Measurements from ENCODE around the gene MTG1.
"Not testable (repeated sequence)": the region's sequence is repeated elsewhere in the genome, so short reads cannot be mapped to it uniquely, and the experiment has no call there.

Gene MTG1

DNA sequence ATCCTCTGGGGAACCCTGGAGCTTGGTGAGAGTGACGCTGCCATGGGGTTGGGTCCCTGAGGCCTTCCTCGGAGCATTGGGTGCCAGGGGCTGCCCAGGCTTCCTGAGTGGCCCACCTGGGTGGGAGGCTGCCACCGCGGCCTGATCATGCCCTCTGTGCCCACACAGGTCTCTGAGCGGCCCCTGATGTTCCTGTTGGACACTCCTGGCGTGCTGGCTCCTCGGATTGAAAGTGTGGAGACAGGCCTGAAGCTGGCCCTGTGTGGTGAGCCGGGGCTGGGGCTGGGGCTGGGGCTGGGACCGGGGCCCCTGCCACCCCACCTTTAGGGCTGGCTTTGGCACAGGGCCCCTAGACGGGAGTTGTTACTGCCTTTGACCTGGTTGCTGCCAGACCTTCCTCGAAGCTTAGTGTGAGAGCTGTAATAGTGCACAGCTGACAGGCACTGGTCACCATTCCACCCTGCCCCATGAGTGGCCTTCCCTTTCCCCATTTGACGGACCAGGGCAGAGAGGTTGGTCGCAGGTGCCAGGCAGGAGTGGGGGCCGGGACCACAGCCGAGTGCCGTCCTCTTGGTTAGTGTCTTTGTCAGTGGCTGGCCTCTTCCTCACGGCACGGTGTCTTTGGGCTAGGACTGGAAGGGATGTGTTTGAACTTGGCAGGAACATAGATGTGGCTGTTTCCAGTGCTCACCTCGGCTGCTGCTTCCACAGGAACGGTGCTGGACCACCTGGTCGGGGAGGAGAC, 8.2 kb downstream of the MTG1 start:
- DNase-seq, result no peak

DNA sequence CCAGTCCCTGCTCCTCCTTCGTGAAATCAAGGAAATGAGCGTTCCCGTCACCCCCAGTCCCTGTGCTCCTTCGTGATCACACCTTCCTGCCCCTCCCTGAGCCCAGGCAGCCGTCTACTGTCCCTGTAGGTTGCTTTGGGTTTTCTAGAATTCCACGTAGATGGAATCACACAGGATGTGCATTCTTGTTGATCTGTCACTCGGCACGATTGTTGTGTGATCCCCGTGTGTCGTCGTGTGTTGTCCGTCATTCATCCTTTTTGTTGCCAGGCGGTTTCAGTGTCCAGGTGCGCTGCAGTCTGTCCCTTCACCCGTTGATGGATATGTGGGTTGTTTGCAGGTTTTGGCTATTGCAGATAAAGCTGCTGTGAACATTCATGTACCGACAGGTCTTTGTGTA, 9.4 kb downstream of the MTG1 start:
- no peak for DNase-seq

DNA sequence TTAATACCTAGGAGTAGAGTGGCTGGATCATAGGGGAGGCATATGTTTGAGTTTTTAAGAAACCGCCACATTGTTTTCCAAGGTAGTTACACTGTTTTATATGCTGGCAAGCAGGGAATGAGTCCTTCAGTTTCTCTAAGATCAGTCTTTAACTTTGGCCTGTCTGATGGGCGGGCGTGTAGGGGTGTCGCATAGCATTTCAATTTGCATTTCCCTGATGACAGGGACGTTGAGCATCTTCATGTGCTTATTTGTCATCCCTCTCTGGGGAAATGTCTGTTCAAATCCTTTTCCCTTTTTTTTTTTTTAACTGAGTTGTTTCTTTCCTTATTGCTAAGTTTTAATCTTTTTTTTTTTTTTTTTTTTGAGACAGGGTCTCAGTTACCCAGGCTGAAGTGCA, 9.8 kb downstream of the MTG1 start:
- DNase-seq, result peak in 3 of 4 experiments; percentile 25 to 44 (median 44)

DNA sequence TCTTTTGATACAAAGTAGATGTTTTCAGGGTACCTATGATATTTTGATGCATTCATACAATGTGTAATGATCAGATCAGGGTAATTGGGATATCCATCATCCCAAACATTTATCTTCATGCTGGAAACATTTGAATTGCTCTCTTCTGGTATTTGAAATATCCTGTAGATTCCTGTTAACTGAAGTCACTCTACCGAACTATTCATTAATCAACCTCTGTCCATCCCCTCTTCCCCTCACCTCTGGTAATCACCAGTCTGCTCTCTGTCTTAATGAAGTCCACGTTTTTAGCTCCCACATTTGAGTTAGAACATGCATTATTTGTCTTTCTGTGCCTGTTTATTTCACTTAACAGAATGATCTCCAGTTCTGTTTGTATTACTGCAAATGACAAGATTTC, 11.3 kb downstream of the MTG1 start:
- no peak for DNase-seq

DNA sequence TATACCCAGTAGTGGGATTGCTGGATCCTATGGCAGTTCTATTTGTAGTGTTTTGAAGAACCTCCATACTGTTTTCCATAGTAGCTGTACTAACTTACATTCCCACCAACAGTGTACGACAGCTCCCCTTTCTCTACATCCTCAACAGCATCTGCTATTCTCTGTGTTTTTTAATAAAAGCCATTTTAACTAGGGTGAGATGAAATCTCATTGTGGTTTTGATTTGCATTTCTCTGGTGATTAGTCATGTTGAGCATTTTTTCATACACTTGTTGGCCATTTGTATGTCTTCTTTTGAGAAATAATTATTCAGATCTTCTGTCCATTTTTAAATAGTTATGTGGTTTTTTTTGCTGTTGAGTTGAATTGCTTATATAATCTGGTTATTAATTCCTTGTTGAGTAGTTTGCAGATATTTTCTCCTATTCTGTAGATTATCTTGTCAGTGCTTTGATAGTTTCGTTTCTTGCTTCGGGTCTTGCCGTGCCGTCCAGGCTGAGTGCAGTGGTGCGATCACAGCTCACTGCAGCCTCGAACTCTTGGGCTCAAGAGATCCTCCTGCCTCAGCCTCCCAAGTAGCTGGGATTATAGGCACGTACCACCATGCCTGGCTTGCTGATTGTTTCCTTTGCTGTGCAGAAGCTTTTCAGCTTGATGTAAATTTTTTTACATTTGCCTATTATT, 12.0 kb downstream of the MTG1 start:
- no peak for DNase-seq

DNA sequence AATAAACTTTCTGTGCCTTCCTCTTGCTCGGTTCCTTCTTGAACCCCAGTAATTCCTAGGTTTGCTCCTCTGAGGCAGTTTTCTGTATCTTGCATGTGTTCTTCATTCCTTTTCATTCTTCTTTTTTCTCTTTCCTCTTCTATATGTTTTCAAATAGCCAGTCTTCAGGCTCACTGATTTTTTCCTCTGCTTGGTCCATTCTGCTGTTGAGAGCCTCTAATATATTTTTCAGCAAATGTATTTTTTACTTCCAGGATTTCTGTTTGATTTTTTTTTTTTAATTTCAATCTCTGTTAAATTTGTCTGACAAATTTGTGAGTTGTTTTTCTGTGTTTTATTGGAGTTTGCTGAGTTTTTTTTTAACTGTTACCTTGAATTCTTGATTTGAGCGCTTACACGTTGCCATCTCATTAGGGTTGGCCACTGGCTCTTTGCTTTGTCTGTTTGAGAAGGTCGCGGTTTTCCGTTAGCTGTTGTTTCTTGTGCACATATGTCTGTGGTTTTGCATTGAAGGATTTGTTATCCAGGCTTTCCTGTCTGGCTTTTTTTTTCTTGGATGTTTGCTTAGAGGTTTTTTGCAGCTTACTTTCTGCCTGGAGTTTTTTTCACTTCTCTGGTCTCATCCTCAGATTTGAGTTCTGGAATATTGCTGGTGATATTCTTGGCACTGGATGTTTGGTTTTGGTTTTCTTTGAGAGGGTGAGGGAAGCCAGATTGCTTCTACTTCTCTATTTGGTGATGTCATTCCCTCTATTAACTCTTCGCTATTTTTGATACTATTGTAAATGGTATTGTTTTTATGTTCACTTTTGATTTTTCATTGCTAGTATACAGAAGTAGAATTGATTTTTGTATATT, 17.8 kb downstream of the MTG1 start:
- no peak for DNase-seq

DNA sequence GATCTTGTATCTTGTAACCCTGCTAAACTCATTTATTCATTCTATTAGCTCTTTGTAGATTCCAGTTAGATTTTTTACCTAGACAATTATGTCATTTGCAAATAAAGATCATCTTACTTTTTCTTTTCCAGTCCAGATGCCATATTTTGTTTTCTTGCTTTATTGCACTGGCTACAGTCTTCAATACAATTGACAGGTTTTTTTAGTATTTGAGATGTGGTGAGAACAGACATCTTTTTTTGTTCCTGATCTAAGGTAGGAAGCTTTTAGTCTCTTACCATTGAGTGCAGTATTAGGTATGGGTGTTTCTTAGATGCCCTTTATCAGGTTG, 18.4 kb downstream of the MTG1 start:
- no peak for DNase-seq

DNA sequence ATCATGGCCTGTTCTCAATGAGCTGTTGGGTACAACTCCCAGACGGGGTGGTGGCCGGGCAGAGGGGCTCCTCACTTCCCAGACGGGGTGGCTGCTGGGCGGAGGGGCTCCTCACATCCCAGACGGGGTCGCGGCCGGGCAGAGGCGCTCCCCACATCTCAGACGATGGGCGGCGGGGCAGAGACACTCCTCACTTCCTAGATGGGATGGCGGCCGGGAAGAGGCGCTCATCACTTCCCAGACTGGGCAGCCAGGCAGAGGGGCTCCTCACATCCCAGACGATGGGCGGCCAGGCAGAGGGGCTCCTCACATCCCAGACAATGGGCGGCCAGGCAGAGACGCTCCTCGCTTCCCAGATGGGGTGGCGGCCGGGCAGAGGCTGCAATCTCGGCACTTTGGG, 20.4 kb downstream of the MTG1 start:
- DNase-seq, result not testable (repeated sequence)

DNA sequence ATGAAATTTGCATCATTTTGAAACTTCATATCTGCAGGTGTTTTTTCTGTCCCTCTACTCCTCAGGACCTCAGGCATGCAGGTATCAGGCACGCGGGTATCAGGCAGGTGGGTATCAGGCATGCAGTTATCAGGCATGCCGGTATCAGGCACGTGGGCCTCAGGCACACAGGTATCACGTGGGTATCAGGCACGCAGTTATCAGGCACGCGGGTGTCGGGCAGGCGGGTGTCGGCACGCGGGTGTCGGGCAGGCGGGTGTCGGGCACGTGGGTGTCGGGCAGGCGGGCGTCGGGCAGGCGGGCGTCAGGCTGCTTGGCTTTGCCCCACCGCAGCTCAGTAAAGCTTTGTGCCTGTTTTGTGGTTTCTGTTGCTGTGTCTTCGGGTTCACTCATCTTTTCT, 21.8 kb downstream of the MTG1 start:
- DNase-seq, result no peak

DNA sequence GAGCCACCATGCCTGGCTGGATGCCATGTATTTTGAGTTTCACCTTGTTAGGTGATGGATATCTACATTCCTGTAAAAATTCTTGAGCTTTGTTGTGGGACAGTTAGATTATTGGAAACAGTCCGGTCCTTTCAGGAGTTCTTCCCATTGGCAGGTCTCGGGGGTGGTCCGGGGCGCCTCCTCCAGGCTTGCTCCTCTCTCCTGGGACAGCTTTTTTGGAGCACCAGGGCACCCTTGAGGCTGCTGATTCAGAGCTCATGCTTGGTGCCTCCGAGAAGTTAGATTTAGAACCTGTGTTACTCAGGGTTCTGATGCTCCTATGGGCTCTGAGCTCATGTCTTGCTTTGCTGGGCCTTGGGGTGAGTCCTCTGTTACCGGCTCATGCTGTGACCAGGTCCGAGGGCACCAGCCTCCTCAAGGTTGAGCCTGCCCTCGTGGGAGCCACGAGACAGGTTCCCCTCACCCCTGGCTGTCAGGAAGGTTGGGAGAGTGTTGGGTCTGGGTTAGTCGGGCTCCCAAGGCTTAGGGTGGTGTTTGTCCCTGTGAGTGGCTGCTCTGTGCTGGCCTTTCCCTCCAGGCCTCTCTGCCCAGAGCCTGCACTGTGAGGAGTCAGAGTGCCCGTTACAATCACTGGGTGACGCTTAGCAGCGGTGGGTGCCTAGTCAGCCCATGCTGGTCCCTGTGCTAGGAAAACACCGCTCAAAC, 24.5 kb downstream of the MTG1 start:
- DNase-seq, result no peak

DNA sequence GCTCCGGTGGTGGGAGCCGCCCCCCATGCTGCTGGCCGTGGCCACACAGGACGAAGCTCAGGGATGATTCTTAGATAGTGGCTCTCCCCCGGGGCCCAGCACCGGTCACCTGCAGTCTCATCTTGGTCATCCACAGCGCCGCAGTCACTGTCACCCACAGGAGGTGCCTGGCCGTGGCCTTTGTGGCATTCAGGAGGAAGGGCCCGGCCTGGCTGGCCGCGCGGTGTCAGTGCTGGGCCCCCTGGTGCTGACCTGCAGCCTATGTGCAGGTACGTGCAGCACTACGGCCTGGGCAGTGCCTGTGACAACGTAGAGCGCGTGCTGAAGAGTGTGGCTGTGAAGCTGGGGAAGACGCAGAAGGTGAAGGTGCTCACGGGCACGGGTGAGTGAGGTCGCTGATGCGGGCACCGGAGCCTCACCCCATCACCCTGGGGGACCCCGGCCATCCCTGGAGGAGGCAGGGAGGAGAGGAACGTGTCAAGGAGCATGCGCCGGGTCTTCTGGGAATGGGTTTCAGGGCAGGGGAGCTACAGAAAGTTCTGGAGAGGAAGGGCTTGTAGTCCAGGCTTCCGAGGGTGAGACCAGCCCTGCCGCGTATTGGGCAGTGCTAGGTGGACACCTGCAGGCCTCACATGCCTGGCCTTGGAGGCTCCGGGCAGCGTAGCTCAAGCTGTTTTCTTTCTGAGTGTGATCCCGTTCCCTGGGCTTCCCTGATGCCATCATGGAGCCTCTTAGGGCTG, 25.4 kb downstream of the MTG1 start:
- DNase-seq, result no peak

DNA sequence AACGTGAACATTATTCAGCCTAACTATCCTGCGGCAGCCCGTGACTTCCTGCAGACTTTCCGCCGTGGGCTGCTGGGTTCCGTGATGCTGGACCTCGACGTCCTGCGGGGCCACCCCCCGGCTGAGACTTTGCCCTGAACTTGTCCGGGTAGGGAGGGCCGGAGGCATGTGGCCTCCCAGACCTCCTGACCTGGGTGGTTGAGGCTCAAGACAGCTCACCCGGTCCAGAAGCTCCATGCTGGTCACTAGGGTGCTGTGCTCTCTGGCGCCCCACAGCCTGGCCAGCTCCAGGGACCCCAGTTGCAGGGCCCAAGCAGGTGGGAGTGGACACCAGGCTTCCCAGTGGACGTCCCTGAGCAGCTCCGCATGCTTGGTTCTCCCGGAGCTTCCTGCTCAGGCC, 26.1 kb downstream of the MTG1 start:
- DNase-seq, result no peak

DNA sequence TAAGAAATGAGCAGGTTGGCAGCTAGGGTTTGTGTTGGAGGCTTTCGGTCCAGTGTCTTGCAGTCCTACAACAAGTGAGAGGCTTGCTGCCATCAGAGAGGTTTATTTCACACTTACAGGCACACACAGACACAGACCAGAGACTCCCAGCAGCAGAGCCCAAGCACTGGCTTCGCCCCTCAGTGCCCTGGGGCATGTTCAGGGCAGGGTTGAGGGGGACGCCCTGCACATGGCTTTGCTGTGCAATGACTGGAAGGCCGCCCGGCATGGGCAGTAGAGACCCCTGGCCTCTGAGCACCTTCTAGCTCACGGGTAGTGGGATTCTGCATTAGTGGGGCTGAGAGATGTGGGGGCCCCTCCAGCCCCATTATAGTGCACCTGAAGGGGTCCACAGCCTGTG, 26.6 kb downstream of the MTG1 start:
- no peak for DNase-seq

DNA sequence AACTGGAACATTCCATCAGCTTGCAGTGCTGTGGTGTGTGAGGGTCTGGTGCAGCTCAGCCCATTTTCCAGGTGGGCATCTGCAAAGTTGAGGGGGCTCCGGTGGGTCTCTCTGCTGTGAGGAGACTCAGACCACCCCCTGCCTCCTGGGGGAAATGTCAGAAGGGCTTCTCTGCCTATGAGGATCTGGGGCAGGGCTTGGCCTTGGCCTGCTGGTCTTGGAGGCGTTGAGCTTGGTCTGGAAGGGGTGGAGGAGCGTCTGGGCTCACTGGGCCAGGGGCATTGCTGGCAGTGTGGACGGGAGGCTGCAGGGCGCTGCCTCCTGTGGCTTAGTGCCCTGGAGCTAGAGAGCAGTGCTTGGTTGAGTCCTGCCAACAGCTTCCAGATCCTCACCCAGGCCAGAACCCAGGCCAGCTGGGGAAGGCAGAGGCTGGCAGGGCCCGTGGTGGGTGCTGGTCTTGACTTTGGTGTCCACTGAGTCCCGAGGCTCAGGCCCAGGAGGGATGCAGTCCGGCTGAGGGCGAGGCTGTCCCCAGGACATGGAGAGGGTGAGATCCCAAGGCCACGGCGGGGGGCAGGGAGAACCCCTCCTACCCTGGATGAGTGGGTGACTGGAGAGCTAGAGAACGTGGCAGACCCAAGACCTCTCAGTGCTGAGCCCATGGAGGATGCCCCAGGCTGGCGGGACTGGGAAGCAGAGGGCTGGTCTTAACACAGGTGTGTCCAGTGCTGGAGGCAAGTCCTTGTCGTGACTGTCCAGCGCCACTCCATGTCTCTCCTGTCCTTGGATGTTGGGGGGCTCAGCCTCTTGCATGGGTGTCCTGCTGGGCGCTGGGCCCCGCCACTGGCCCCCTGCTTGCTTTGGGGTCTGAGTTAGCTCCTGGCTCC, 27.6 kb downstream of the MTG1 start:
- DNase-seq, result no peak

DNA sequence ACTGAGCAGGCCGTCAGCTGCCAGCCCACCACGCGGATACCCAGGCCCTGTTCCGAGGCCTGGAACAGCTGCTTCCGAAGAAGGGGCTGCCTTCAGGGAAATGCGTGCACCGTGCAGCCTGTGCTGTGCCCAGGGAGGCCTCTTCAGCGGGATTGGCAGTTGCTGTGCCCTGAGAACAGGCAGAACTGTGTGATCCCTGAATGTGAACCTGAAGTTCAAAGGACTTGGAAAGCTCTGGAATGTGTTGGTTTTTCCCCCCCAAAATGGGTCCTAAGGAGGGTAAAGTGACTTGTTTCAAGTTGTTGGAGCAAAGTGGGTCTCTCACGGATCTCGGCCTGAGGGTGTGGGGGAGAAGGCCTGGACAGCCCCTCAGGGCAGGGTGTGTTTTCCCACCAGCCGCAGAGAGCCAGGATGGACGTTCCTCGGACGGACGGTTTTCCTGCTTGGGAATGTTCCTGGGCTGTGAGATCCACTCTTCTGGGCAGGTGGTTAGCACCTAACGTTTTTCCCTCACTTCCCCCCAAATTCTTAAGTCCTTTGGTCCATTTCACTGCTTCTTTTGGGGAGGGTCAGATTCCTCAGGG, 28.4 kb downstream of the MTG1 start:
- no peak for DNase-seq

DNA sequence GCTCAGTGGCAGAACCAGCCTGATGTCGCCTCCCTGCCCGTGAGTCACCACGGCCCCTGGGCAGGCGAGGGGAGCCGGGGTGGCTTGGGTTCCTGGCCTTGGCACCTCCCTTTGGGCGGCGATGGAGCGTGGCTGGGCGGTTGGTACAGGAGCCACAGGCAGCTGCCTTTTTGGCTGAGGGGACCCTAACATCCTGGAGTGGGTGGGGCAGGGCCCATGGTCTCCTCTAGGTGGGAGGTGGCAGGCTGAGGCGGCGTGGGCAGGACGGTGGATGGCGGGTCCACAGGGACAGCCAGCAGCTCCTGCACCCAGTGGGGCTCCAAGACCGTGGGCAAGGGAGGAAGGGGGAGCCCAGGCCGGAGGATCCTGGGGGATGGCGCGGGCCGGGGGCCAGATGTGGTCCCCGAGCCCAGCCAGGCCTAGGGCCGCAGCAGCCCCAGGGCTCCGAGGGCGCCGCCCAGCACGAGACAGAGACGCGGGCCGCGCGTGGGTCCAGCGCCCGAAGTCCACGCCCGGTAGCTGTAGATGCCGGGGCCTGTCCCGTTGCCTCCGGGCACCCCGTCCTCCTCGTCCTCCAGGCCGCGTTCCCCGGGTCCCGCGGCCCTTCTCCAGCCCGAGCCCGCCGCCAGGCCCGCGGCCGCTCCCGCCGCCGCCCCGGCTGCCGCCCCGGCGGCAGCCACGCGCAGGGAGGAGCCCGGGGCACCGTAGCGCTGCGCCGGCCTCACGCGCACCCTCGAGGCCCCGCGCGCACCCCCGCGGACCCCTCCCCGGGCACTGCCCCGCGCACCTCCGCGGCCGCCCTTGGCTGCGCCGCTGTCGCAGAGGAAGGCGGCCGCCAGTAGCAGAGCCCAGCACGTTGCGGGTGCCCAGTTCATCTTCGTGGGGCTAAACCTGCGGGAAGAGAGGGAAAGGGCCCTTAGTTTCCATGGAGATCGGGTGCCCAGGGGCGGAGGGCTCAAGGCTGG, 29.1 kb downstream of the MTG1 start:
- peak in 1 of 4 experiments; percentile 31 for DNase-seq

DNA sequence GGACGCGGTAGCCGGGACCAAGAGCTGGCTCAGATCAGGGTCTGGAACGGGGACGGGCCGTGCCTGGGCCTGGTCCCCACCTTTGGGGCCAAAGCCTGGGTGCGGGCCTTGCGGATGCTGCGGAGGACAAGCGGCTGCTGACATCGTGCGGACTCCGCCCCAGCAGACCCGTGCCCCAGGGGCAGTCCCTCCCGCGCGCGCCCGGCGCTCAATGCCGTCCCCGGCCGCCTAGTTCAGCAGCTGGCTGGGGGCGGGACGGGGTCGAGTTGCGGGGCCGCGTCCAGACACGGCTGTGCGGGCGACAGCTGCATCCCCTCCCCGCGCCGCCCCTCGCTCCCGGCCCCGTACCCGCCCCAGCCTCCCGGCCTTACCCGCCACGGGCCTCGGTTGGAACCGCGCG, 30.1 kb downstream of the MTG1 start:
- not testable (repeated sequence) for DNase-seq

DNA sequence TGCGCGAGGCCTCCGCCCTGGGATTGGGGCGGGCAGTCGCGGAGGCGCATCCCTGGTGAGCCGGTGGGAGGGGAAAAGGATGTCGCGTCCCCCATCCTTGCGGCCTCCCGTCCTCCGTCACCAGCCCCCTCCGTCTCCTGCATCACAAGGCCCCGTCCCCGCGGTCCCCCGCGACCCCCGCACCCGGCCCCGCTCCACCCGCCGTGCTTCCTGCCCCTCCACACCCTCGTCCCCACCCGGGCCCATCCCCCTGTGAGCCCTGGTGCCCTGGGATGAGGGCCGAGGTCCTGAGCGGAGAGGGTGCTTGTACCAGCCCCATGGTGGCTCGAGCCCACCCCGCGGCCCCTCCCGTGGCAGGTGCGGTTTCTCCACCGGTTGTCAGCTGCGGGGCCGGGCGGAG, 30.6 kb downstream of the MTG1 start, which contains the start of gene SPRN:
Gene SPRN, minus strand, starts transcription at position 25 of the 400 bp plus-strand sequence. CDS start 944 bp downstream, outside the sequence.
- not testable (repeated sequence) for DNase-seq

DNA sequence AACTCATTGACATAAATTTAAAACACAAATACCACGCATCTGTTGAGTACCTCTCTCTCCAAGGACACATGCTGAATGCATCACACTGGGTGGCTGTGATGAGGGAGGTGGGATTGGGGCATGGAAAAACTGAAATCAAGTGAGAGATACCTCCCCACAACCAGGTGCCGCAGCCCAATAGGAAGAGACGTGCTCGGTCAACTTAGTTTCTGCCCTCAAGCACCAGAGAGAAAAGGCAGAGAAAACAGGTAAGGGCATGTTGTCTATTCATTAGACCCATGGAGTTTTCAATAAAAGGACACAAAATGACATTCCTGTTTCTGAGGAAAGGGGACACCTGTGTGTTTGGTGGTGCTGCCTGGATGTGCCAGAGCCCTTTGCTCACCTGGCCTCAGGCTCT, 35.6 kb downstream of the MTG1 start:
- DNase-seq, result not testable (repeated sequence)

Measured in suppressor macrophage (primary cell).